HG02678 (cell line): ENCODE data around the gene POLR3GL.
A peak's percentile ranks its signal among the peaks of the same experiment; 100 is the strongest.

Experiments
- ATAC-seq: cut with Tn5 transposase; IDR thresholded peaks from one replicate; pipeline ENCODE4 v1.9.1; 2021; ENCODE audit warnings: mild to moderate bottlenecking, moderate library complexity; ENCODE audit not compliant: unreplicated experiment

POLR3GL gene

GRCh38 chr1:145974721-145975120 is 10.2 kb downstream of the POLR3GL start:
- no peak for ATAC-seq

- ATAC-seq: no peak
These were observed 10.7 kb downstream of the POLR3GL start for GRCh38 chr1:145975216-145975615.

- no peak for ATAC-seq
These were observed 12.5 kb downstream of the POLR3GL start for GRCh38 chr1:145977016-145977415.

GRCh38 chr1:145977486-145978470 is 13.3 kb downstream of the POLR3GL start:
- ATAC-seq: peak; percentile 26

- ATAC-seq: no peak
These were observed 14.0 kb downstream of the POLR3GL start for GRCh38 chr1:145978471-145978853.

GRCh38 chr1:145978854-145979745 is 14.6 kb downstream of the POLR3GL start:
- ATAC-seq: peak; percentile 92

- ATAC-seq: peak; percentile 18
These were observed 15.4 kb downstream of the POLR3GL start for GRCh38 chr1:145979746-145980456.

- ATAC-seq: no peak
These were observed 16.0 kb downstream of the POLR3GL start for GRCh38 chr1:145980457-145980994.

- no peak for ATAC-seq
These were observed 17.7 kb downstream of the POLR3GL start for GRCh38 chr1:145982010-145982723.

- no peak for ATAC-seq
These were observed 18.8 kb downstream of the POLR3GL start for GRCh38 chr1:145983206-145983675.

- ATAC-seq: no peak
These were observed 19.7 kb downstream of the POLR3GL start for GRCh38 chr1:145983960-145984830.

GRCh38 chr1:145985129-145985501 is 20.6 kb downstream of the POLR3GL start:
- ATAC-seq: no peak

GRCh38 chr1:145985502-145986439 is 21.3 kb downstream of the POLR3GL start:
- no peak for ATAC-seq

GRCh38 chr1:145986551-145986950 is 22.1 kb downstream of the POLR3GL start:
- ATAC-seq: no peak

- no peak for ATAC-seq
These were observed 23.4 kb downstream of the POLR3GL start for GRCh38 chr1:145987926-145988325.

GRCh38 chr1:145988773-145989172 is 24.3 kb downstream of the POLR3GL start:
- no peak for ATAC-seq

- no peak for ATAC-seq
These were observed 25.9 kb downstream of the POLR3GL start for GRCh38 chr1:145990249-145990855.
